ENCODE measurements around the gene BCR. TPM values are rescaled to one million over a fixed set of nuclear protein-coding genes. Genes with fewer than 3 reads are reported as not detected.

Gene BCR
- polyA plus RNA-seq, 1 donor (not counting 4 experiments of a cell fraction or from before 2014, with no cell fraction given), result 25.8 TPM

DNA sequence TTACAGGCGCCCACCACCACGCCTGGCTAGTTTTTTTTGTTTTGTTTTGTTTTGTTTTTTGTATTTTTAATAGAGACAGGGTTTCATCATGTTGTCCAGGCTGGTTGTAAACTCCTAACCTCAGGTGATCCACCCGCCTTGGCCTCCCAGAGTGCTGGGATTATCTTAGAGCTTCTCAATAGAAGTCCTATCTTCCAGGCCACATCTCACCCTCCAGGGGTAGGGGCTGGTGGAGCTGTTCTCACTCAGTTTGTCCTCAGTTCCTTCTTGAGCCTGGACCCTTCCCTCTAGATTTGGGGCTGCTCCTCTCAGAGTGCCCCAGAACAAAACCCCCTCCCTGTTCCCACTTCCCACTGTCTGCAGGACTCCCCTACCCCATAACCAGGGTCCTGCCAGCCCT, 31.3 kb downstream of the BCR start:
- no peak for FAIRE-seq
- Histone ChIP-seq H2AFZ (ENCODE audit: control insufficient read depth, low read length) (no peak overlapping the region), H3K4me3 (ENCODE audit: control insufficient read depth in 2 of 3, extremely low read depth in 1 of 3, insufficient read depth in 2 of 3, low read depth in 1 of 3, low read length in 3 of 3) (no peak overlapping the region), H3K9me1 (ENCODE audit: control insufficient read depth, extremely low read depth, insufficient read depth, low read length) (peaks cover 3% of the 10 kb centered on the region), H3K4me2 (ENCODE audit: control insufficient read depth, extremely low read depth, insufficient read depth, low read depth, low read length) (no peak overlapping the region), H3K9me3 (ENCODE audit: control insufficient read depth, low read depth, low read length) (no peaks in the 10 kb centered on the region), H3K9ac (ENCODE audit: control insufficient read depth, extremely low read depth, insufficient read depth, low read length) (no peak overlapping the region), H4K20me1 (ENCODE audit: control insufficient read depth, extremely low read depth, insufficient read depth, low read length) (peaks cover 12% of the 10 kb centered on the region), H3K4me1 (ENCODE audit: control insufficient read depth, extremely low read depth, insufficient read depth, low read length) (peaks cover 10% of the 10 kb centered on the region), H3K36me3 (ENCODE audit: control insufficient read depth in 2 of 2, extremely low read depth in 1 of 2, insufficient read depth in 2 of 2, low read length in 2 of 2) (peaks cover 0 to 8% of the 10 kb centered on the region in 2 experiments), H3K79me2 (ENCODE audit: control insufficient read depth, insufficient read depth, low read length) (peaks cover 88% of the 10 kb centered on the region), H3K27ac (ENCODE audit: control insufficient read depth, insufficient read depth, low read length) (no peak overlapping the region), H3K27me3 (ENCODE audit: control insufficient read depth, extremely low read depth, insufficient read depth, low read length) (no peaks in the 10 kb centered on the region)
- dilution Hi-C loops (cut with MboI; ENCODE audit: extremely low pct_ligation_motif_present, low sequenced_read_pairs), result no loop called here
- TF ChIP-seq EZH2 (IDR thresholded peaks at IDR 0.05; ENCODE audit: low read length) (no peak), CTCF (optimal IDR thresholded peaks at IDR 0.05 in 1 of 3, IDR thresholded peaks at IDR 0.05 in 1 of 3, conservative IDR thresholded peaks at IDR 0.05 in 1 of 3; ENCODE audit: extremely low read depth in 1 of 3, insufficient read depth in 2 of 3, low read length in 3 of 3) (no peak)
- no peak for DNase-seq (ENCODE audit: low read depth, low spot score)

DNA sequence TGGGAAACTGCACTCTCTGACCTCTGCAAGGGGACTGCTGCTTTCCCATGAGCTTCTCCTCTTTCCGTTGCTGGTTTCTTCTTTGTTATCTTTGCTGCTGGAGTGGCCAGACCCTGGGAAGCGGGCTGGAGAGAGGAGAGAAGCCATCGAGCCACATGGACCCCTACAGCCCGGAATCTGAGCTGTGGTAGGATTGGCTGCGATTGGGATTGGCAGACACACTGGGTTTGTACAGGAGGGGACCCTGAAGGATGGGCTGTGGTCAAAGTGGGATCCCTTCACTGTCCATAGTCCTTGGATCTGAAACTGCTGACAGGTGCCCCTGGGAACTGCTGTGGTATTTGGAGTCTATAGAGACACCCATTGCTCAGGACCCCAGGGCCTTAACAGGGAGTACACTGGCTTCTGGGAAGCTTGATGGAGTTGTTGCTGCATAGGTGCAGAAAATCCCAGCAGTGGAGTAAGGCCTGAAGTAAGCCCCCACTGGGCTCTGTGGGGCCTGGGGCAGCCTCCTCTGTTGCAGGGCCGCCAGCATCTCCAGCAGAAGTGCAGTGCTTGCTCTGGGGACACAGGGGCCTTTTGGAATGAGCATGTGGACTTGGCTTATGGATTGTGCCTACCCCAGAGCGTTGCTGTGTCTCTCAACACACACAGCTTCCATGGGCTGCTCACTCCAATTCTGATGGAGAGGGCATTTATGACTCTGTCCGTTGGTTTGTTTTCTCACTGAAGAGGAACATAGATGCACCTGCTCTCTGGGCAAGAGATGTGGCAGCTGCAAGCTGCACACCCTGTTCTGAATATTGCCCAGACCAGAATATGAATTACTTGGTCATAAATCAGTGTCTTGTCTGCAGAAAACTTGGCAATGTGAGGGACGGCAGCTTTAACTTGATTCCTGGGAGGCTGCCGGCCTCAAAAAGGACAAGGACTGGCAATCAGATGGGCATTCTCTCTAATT, 32.0 kb downstream of the BCR start:
- no peaks in the 10 kb centered on the region for H3K9me3 ChIP-seq (ENCODE audit: control insufficient read depth, low read depth, low read length)
- H4K20me1 ChIP-seq (ENCODE audit: control insufficient read depth, extremely low read depth, insufficient read depth, low read length), result peaks cover 12% of the 10 kb centered on the region
- FAIRE-seq (no peak), DNase-seq (ENCODE audit: low read depth, low spot score) (no peak)
- no peak overlapping the region for H3K4me2 ChIP-seq (ENCODE audit: control insufficient read depth, extremely low read depth, insufficient read depth, low read depth, low read length)
- peaks cover 10% of the 10 kb centered on the region for H3K4me1 ChIP-seq (ENCODE audit: control insufficient read depth, extremely low read depth, insufficient read depth, low read length)
- H3K9me1 ChIP-seq (ENCODE audit: control insufficient read depth, extremely low read depth, insufficient read depth, low read length), result peaks cover 3% of the 10 kb centered on the region
- no peaks in the 10 kb centered on the region for H3K27me3 ChIP-seq (ENCODE audit: control insufficient read depth, extremely low read depth, insufficient read depth, low read length)
- H3K9ac ChIP-seq (ENCODE audit: control insufficient read depth, extremely low read depth, insufficient read depth, low read length), result no peak overlapping the region
- H2AFZ ChIP-seq (ENCODE audit: control insufficient read depth, low read length), result no peak overlapping the region
- H3K36me3 ChIP-seq (ENCODE audit: control insufficient read depth in 2 of 2, extremely low read depth in 1 of 2, insufficient read depth in 2 of 2, low read length in 2 of 2), result peaks cover 0 to 12% of the 10 kb centered on the region in 2 experiments
- H3K27ac ChIP-seq (ENCODE audit: control insufficient read depth, insufficient read depth, low read length), result no peak overlapping the region
- peaks cover 90% of the 10 kb centered on the region for H3K79me2 ChIP-seq (ENCODE audit: control insufficient read depth, insufficient read depth, low read length)
- dilution Hi-C loops (cut with MboI; ENCODE audit: extremely low pct_ligation_motif_present, low sequenced_read_pairs), result no loop called here
- no peak overlapping the region for H3K4me3 ChIP-seq (ENCODE audit: control insufficient read depth in 2 of 3, extremely low read depth in 1 of 3, insufficient read depth in 2 of 3, low read depth in 1 of 3, low read length in 3 of 3)
- TF ChIP-seq CTCF (optimal IDR thresholded peaks at IDR 0.05 in 1 of 3, IDR thresholded peaks at IDR 0.05 in 1 of 3, conservative IDR thresholded peaks at IDR 0.05 in 1 of 3; ENCODE audit: extremely low read depth in 1 of 3, insufficient read depth in 2 of 3, low read length in 3 of 3) (no peak), EZH2 (IDR thresholded peaks at IDR 0.05; ENCODE audit: low read length) (no peak)
